ENCODE data around the gene AJAP1. TPM values are rescaled to one million over a fixed set of nuclear protein-coding genes. Genes with fewer than 3 reads are reported as not detected.

The AJAP1 gene
- total and polyA plus RNA-seq, 12 donors = 0.02 to 0.94 (median 0.09) TPM; not detected in 3

DNA sequence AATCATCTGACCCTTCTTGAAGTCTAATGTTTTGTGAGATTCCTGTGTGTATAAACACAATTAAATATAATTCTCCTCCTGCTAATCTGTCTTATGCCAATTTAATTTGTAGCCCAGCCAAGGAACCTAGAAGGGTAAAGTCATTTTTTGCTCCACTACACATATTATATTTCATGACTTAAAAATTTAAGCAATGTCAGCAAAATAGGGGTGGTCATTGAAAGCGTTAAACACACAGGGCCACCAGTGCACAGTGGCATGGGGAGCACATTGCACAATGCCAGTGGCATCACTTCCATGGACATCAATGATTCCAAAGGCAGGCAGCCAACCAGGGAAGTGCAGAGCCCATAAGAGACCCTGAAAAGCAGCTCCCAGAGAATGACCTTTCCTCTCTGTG lies 166.1 kb downstream of the AJAP1 start:
- ATAC-seq = no peak
- TF ChIP-seq, protein P1, sequence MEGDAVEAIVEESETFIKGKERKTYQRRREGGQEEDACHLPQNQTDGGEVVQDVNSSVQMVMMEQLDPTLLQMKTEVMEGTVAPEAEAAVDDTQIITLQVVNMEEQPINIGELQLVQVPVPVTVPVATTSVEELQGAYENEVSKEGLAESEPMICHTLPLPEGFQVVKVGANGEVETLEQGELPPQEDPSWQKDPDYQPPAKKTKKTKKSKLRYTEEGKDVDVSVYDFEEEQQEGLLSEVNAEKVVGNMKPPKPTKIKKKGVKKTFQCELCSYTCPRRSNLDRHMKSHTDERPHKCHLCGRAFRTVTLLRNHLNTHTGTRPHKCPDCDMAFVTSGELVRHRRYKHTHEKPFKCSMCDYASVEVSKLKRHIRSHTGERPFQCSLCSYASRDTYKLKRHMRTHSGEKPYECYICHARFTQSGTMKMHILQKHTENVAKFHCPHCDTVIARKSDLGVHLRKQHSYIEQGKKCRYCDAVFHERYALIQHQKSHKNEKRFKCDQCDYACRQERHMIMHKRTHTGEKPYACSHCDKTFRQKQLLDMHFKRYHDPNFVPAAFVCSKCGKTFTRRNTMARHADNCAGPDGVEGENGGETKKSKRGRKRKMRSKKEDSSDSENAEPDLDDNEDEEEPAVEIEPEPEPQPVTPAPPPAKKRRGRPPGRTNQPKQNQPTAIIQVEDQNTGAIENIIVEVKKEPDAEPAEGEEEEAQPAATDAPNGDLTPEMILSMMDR (IDR thresholded peaks at IDR 0.05) = no peak
- WGBS, 2 donors = 91 to 94% methylated on average over 1 of the region's 1 CpG
- H3K4me3 ChIP-seq = no peak overlapping the region
- H3K36me3 ChIP-seq = no peaks in the 10 kb centered on the region
- intact Hi-C loops (cut with DNase I) = loop anchor here in 1 of 10 donors (10.0 kb wide), 1 partner anchor 906 kb away; no protein-coding TSS in a partner anchor
- peaks cover 0 to 11% (median 0%) of the 10 kb centered on the region in 7 donors for H3K27me3 ChIP-seq
- peaks cover 0 to 28% (median 5%) of the 10 kb centered on the region in 11 donors for H3K9me3 ChIP-seq
- no peak for DNase-seq
- no peak overlapping the region for H3K27ac ChIP-seq
- no peaks in the 10 kb centered on the region for H3K4me1 ChIP-seq

DNA sequence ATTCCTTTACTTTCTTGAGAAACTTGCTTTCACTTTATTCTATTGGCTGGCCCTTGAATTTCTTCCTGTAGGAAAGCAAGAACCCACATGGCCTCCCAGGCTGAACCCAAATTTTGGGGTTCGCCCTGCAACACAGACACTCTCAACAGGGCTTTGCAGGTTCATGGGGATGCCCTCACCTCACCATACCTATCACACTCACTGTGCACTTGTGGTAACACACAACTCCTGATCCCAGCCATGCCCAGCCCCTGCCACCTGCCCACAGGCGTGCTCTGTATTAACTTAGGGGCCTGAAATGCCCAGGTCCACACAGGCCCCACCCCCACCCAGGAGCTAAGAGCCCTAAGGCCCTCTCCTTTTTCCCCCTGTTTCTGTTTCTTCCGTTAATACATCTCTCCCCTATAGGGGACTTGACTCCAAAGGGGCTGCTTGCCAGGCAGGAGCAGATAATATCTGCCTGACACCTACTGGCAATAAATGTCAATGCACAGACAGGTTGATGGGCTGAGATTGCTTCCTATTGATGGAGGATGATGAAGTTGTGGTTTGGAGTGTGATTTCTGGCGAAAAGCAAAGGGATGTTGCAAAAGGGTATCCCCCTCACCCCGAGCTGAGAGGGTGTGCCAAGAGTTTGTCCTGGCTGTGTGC lies 171.5 kb downstream of the AJAP1 start:
- 47 to 50% methylated on average over 5 of the region's 5 CpGs for WGBS, 2 donors
- intact Hi-C loops (cut with DNase I) = loop anchor here in 1 of 10 donors (10.0 kb wide), 1 partner anchor 911 kb away; no protein-coding TSS in a partner anchor
- H3K9me3 ChIP-seq = peaks cover 0 to 16% (median 3%) of the 10 kb centered on the region in 11 donors
- no peaks in the 10 kb centered on the region for H3K4me1 ChIP-seq
- peaks cover 0 to 28% (median 7%) of the 10 kb centered on the region in 7 donors for H3K27me3 ChIP-seq
- no peak for DNase-seq
- TF ChIP-seq, protein P1 (IDR thresholded peaks at IDR 0.05) = peak in 7 of 9 donors; percentile 29 to 40 (median 37)
- peak in 2 of 8 donors; percentile 20 to 33 for ATAC-seq
- no peak overlapping the region for H3K27ac ChIP-seq
- no peaks in the 10 kb centered on the region for H3K36me3 ChIP-seq
- no peak overlapping the region for H3K4me3 ChIP-seq

DNA sequence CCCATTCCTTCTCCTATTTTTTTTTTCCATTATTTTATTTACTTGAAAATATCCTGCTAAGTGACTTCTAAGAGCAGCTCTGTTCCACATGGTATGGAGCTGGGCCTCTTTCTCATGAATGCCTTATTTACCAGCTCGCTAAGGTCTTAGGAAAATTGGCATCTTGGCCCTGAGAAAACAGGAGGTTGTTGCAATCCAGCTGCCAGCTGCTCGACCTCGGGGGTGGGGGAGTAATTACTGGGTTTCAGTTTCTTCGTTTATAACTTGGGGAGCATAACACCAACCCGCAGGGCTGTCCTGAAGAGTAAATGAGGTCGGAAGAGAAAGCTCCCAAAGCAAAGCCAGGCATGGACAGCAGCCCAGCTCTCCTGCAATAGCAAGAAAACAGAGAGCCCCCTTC lies 176.3 kb downstream of the AJAP1 start:
- DNase-seq = no peak
- no peaks in the 10 kb centered on the region for H3K9me3 ChIP-seq
- no peak for ATAC-seq
- H3K36me3 ChIP-seq = no peaks in the 10 kb centered on the region
- no peak overlapping the region for H3K27ac ChIP-seq
- TF ChIP-seq, protein P1 (IDR thresholded peaks at IDR 0.05) = no peak
- intact Hi-C loops (cut with DNase I) = no loop called here
- no peak overlapping the region for H3K4me3 ChIP-seq
- WGBS, 2 donors = 48 to 49% methylated on average over 6 of the region's 6 CpGs
- H3K4me1 ChIP-seq = no peaks in the 10 kb centered on the region
- H3K27me3 ChIP-seq = peaks cover 0 to 38% (median 11%) of the 10 kb centered on the region in 7 donors

DNA sequence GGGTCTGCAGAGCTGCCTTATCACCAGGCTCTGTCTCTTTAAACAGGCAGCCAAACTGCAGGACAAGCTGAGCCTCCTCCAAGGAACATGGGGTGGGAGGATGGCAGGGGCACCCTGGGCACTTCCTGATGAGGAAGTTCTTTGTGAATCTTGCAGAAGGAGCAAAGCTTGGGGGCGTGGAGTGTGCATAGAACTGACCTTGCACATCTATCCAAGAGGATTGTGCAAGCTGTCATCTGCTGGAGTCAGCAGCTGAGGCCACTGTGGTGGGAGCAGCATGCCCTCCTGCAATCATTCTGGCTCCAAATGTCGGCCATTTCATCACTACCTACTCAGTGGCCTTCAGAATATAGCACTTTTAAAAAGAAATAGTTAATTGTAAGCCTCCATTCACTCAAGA lies 182.2 kb downstream of the AJAP1 start:
- no peaks in the 10 kb centered on the region for H3K36me3 ChIP-seq
- DNase-seq (no peak), ATAC-seq (no peak)
- intact Hi-C loops (cut with DNase I) = no loop called here
- no peak overlapping the region for H3K4me3 ChIP-seq
- H3K9me3 ChIP-seq = peaks cover 0 to 9% (median 0%) of the 10 kb centered on the region in 11 donors
- TF ChIP-seq, protein P1 (IDR thresholded peaks at IDR 0.05) = no peak
- H3K27me3 ChIP-seq = peaks cover 0 to 31% (median 11%) of the 10 kb centered on the region in 7 donors
- H3K27ac ChIP-seq = no peak overlapping the region
- H3K4me1 ChIP-seq = no peaks in the 10 kb centered on the region
- WGBS, 2 donors = 18 to 24% methylated on average over 2 of the region's 2 CpGs

All from heart right ventricle (tissue), 16 donors.